Mammary epithelial cell (primary cell): ENCODE measurements around the gene PNMA6E.

ENCODE experiments used
- CTCF ChIP-seq, 2 donors: IDR thresholded peaks in 1 of 2; conservative IDR thresholded peaks in 1 of 2; 2 replicates each; pipeline ENCODE4 v1.5.1; 2011 to 2012; ENCODE audit warnings: inconsistent platforms in 2 of 2, low read length in 2 of 2, mild to moderate bottlenecking in 2 of 2, control low read depth in 1 of 2, low read depth in 1 of 2; ENCODE audit not compliant: insufficient read depth in 1 of 2; ENCODE audit errors: extremely low read depth in 1 of 2
- EZH2 ChIP-seq: IDR thresholded peaks from 2 replicates; pipeline ENCODE4 v1.6.1; 2012; ENCODE audit warnings: low read length, inconsistent platforms, borderline replicate concordance

- TF ChIP-seq CTCF (conservative IDR thresholded peaks at IDR 0.05 in 1 of 2, IDR thresholded peaks at IDR 0.05 in 1 of 2; ENCODE audit: extremely low read depth in 1 of 2, insufficient read depth in 1 of 2, low read depth in 1 of 2, low read length in 2 of 2) (no peak), EZH2 (no peak)
Measured at GRCh38 chrX:153421856-153422255, 20.7 kb upstream of the PNMA6E start.
